IPS-11a (cell line): ENCODE results near the gene AGPAT2.

Source experiments
- H3K4me3 ChIP-seq: one replicate; pipeline ENCODE4 v1.5.1; 2013; ENCODE audit warnings: low read depth, low read length, control low read depth

Gene AGPAT2

DNA sequence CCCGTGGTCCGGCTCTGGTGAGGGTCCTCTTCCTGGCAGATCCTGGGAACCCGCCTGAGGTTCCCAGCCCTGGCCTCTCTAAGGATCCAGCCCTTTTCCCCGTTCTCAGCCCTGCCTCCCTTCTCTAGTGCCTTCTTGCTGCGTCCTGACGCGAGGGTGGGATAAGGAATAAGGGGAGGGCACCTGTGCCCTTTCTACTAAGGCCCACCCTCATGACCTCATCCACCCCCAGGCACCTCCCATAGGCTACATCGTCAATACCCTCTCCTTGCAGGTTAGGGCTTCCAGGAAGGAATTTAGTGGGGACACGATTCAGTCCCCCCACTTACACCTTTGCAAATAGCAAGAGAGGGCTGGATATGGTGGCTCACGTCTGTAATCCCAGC, 14.4 kb upstream of the AGPAT2 start:
- no peak overlapping the region for H3K4me3 ChIP-seq

DNA sequence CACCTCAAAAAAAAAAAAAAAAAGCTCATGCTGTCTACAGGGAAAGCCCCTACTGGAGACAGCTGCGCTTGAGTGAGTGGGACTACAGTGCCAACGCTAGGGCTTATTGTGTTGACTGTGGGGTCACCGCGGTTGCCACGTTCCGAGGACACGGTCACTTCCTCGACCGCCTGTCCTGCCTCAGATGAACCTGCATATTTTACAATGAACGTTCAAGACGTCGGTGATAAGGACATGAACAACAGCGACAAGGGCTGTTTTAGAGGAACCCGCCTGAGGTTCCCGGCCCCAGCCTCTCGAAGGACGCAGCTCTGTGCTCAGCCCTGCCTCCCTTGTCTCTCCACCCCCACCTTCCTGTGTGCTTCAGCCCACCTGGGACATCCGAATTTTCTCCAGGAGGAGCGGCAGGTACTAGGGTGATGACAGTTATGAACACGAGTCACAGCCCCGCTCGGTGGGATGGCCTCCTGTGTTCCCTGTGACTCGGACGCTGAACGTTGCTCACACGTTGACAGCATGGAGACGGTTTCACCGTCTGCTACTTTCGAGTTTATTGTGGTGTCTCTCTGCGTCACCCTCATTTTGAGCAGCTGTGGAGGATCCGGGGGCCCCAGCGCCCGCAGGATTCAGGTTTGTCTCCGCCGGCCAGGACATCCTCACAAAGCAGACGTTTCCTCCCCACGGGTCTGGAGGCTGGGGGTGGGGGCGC, 13.9 kb upstream of the AGPAT2 start:
- no peak overlapping the region for H3K4me3 ChIP-seq

DNA sequence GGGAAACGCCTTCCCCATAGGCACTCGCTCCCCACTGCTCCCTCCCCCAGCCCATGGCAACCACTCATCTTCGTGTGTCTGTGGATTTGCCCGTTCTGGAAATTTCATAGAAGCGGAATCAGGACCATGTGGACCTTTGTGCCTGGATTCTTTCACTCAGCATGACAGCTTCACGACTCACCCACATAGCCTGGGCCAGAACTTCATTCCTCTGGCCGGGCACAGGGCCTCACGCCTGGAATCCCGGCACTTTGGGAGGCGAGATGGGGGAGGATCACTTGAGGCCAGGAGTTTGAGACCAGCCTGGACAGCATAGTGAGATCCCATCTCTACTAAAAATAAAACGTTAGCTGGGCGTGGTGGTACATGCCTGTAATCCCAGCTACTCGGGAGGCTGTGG, 13.0 kb upstream of the AGPAT2 start:
- H3K4me3 ChIP-seq: no peak overlapping the region

DNA sequence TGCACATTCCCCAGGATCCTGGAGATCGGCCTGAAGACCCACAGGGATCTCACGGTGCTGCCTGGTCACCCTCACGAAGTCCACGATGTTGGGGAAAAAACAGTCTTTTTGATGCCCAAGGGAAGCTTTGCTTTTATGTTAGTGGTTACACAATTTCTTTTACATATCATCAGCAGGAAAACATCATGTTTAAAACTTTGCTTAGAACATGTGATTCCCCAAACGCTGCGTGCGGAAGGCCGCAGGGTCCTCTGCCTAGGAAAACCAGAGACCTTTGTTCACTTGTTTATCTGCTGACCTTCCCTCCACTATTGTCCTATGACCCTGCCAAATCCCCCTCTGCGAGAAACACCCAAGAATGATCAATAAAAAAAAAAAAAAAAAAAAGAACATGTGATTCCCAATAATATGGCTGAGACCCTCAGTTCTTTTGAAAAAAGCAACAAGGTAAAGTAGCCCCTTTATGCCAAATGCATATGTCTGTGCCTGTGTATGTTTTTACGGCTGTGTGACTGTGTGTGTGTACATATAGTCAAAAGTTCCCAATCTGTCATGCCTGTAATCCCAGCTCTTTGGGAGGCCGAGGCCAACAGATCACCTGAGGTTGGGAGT, 11.5 kb upstream of the AGPAT2 start:
- H3K4me3 ChIP-seq: no peak overlapping the region

DNA sequence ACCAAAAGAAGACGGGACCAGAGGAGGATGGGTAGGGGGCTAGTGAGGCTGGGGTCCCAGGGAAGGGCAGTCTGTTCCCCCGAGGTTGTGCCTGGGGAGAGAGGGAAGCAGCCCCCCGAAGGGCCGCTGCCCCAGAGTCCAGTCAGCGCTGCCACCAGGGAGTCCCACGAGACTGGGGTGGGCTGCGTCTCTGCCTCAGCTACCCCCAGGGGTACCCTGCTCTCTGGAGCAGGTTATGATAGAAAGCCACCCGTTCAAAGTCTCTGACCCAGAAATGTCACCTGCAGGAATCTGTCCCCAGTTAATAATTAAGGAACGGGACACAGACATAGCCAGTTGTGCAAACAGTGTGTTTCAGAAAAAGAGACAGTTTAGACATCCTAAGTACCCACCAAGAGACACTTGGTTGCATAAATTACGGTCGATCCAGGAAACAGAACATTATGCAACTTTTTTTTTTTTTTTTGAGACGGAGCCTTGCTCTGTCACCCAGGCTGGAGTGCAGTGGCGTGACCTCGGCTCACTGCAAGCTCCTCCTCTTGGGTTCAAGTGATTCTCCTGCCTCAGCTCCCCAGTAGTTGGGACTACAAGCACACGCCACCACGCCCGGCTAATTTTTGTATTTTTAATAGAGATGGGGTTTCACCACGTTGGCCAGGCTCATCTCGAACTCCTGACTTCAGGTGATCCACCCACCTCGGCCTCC, 10.7 kb upstream of the AGPAT2 start:
- no peak overlapping the region for H3K4me3 ChIP-seq

DNA sequence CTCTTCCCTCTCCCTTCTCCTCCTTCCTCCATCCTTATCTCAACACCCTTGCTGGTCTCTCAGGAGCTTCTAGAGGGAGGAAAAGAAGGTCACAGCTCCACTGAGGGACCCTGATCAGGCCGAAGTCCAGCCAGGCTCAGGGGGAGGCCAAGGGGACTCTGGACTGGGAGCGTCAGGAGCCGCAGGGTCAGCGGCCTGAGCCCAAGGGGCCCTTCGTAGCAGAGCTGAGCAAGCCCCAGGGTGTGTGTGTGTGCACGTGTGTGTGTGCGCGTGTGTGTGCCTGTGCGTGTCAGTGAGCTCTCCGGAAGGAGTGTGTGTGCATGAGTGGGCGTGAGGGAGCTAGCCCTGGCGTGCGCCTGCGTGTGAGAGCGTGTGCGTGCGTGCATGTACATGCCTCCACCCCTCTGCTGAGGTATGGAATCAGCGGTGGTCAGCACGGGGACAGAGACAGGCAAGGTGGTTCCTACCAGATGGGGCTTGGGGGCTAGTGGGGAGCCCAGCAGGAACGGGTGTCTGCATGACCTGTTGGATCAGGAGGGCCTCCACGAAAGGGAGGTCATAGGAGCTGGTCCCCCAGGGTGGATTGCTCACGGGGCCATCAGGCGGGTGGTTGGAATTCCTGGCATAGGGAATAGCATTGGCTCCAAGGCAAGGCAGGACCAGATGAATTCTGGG, 10.0 kb upstream of the AGPAT2 start:
- no peak overlapping the region for H3K4me3 ChIP-seq

DNA sequence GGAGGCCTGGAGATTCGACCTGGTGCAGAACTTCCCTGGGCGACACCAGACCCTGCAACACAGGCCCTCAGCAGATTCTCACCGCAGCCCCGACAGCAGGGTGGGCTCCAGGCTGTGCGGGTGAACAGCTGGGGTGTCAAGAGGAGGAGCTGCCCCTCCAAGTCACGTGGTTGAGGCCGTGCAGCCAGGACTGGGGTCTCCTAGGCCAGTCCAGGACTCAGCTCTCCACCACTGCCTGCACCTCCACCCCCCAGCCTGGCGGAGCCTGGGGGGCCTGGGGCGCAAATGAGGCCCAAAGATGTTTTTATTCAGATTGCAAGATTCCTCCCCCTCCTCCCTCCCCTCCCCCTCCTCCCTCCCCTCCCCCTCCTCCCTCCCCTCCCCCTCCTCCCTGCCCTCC, 9.2 kb upstream of the AGPAT2 start:
- H3K4me3 ChIP-seq: no peak overlapping the region

DNA sequence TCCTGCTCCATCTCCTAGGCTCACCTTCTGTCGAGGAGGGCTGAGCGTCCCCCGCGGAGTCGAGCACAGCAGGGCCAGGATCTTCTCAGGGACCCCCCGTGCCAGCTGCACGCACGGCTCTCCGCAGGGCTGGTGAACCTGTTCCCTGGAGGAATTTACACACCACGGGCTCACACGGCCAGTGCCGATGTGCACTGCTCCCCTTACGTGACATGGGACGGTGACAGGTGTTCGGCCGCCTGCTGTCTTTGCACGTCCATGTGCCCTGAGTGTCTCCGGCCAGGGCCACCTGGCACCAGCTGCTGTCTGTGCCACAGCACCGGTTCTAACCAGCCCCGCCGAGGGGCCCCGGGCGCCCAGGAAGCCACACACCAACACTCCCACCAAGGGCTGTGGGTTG, 8.7 kb upstream of the AGPAT2 start:
- H3K4me3 ChIP-seq: no peak overlapping the region

DNA sequence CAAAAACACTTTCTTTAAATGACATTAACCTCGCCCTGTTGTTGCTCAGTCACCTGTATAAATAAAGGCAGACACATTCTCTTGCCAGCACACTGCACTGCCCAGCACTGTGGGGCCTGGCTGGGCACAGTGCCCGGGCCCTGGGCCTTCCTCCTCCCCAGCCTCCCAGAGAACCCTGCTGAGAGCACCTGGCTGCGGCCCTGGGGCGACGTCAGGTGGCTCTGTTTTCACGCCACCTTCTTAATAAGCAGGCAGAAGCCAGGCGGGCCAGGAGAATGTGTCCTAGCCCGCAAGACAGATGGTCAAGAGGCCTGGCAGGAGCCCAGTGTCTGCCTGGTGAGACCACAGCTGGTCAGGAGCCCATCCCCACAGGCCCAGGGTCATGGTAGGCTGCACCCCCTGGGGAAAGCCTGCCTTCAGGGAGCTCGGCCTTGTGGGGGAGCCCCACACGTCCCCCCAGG, 8.2 kb upstream of the AGPAT2 start:
- H3K4me3 ChIP-seq: no peak overlapping the region

DNA sequence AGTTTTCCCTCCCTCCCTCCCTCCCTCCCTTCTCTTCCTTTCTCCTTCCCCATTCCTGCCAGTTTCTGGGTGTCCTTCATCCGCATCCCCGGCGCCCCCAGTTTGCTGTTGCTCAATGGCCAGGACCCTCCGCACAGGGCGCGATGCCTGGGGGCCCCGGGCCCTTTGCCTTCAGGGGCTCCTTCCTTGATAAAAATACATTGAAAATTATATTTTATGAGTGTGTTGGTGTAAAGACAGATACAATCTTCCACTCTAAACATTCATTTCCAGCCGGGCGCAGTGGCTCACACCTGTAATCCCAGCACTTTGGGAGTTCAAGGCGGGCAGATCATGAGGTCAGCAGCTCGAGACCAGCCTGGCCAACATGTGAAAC, 7.6 kb upstream of the AGPAT2 start:
- no peak overlapping the region for H3K4me3 ChIP-seq

DNA sequence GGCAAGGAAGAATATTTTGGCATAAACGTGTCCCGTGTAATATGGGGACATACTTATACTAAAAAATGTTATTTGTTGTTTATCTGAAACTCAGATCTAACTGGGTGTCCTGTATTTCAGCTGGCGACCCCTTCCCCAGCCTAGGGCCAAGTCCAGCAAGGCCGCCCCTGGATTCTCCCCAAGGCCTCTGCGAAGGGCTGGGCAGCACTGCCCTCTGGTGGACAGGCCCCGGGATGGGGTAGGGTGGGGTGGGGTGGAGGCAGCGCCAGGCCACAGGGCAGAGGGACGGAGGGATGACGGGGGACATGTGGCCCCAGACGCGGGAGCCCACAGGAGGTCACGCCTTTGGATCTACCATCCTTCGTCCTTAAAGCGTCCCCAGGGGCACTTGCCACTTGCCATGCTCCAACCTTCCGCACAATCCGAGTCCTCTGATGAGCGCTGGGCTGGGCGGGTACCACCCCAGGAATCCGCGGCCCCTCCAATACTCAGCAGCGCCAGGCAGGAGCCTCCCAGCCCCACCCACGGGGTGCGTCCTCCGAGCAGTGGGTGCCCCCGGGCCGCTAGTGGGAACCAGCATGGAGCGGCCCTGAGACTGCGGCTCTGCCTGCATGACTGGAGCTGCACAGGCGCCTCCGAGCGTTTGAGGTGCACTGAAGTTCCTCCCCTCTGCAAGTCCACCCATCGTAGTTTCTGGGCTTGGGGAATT, 7.1 kb upstream of the AGPAT2 start:
- no peak overlapping the region for H3K4me3 ChIP-seq

DNA sequence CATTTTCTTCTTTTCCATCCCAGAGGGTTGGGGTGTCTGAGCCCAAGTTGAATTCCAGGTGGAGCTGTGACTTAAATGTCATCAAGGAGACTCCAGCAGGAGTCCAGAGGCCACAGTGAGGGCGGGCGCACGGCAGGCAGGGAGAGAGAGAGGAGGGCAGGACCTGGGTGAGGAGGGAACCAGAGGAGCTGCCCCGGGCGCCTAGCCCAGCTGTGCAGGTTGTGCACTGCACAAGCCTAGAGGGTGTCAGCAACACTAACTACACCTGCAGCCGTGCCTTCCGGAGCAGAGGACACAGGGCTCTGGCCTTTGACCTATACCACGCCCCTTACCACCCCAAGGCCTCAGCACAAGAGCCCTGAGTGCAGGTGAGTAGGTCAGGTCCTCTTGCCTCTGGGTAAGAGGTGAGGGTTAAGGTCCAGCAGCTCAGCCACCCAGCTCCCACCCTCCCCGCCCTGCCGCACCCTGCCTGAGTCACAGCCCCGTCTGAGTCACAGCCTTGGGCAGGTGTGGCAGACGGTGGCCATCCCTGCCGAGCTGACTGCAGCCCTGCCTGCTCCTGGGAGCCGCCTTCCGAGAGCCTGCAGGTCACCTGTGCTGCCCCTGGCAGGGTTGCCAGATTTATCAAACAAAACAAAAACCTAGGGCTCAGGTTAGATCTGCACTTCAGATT, 6.4 kb upstream of the AGPAT2 start:
- no peak overlapping the region for H3K4me3 ChIP-seq

DNA sequence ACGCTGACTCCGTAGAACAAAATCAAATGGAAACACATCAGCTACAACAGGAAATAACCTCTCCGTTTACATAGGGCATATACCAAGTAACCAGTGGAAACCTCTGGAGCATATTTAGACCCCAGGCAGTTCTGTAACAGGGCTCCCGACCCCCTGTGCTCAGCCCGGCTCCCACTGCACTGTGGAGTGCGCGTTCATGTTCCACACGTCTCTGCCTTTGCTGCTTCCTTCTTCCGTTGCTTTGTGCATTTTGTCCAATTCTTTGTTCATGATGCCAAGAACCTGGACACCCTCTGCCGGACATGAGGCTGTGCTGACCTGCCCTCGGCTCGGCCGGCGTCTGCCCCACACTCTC, 5.9 kb upstream of the AGPAT2 start:
- H3K4me3 ChIP-seq: no peak overlapping the region

DNA sequence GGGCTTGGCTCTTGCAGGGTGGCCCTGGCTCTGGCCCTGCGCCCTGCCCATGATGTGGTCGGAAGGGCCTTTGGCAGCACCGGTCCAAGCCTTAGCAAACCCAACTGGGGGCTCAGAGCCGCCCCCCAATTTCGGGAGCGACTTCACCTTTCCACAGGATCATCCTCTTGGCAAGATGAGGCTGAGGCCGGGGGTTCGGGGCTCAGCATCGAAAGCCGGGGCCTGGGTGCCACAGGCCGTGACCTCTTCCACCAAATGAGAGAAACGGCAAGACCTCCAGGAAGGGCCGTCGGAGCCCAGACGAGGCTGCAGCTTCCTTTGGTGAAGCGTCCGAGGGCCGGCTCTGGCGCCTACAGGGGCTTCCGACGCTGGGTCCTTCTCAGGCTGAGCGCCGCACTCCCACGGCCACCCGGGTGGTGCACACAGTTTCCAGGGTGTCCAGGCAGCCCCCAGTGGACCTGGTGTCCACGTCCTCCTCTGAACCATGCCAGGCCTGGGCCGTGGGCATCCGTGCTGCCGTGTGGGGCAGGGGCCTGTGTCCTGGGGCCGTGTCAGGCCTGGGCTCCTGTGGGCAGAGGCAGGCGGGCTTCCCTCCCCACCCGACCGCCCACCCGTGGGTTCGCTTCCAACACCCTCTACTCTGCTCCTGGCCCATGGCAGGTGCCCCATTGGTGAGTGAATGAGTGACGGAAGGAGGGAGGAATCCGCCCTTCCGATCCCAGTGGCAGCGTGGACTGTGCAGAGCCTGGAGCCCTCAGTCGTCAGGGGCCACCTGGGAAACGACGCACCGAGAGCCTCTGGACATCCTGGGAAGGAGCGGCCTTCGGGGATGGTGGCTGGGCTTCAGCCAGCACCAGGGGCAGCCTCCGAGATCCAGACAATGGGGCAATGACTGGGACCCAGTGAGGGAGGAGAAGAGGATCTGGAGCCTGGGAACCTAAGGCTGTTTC, 5.2 kb upstream of the AGPAT2 start:
- no peak overlapping the region for H3K4me3 ChIP-seq

DNA sequence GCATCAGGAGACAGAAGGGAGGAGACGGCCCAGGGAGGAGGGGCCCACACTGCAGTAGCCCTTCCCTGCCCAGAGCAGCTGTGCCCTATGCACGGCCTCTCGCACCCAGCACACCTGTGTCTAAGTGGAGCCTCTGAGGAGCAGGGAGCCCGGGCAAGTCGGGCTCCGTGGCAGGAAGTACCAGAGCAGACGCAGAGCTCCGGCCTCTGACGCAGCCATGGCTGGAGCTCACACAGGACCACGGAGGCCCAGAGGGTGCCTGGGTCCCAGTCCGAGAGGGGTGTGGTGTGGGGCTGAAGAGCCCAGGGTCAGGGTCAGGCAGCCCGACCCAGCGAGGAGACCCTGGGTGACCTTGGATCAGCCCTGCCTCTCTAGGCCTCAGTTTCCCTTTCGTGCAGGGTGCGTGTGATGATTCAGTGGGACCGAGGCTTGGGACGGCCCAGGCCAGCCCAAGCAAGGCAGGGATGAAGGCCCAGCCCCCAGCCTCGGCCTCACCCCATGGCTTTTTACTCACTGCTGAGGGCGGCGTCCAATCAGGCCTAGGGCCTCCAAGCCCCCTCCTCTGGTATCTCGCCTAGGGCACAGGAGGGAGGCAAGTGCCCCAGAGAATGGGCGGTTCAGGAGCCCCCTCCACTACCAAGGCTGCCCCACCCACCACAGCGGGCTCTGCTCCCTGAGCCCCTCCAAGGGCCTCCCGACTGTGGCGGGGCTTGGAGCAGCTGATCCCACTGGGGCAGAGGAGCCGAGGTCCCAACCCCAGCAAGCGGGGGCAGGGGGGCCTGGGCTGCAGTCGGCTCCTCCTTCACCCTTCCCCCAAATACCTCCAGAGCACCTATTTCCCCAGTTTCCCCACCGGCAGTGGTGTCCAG, 4.3 kb upstream of the AGPAT2 start:
- H3K4me3 ChIP-seq: no peak overlapping the region

DNA sequence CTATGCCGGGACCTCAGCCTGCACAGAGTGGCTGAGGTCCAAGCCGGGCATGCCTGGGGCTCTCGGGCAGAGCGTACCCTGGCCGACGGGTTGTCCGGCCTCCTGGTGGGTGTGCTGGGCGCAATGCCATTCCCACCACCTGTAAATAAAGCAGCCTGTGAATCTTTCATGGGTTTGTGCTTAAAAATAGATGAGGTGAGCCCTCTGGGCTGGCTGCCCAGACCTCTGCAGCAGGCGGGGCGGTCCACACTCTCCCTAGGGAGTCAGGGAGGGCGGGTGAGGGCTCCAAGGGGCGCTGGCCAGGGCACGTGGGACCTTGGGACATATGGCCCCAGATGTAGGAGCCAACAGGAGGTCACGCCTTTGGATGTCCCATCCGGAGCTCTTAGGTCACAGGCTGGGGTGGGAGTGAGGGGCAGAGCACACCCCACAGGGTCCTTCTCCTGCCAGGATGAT, 3.6 kb upstream of the AGPAT2 start:
- H3K4me3 ChIP-seq: no peak overlapping the region

DNA sequence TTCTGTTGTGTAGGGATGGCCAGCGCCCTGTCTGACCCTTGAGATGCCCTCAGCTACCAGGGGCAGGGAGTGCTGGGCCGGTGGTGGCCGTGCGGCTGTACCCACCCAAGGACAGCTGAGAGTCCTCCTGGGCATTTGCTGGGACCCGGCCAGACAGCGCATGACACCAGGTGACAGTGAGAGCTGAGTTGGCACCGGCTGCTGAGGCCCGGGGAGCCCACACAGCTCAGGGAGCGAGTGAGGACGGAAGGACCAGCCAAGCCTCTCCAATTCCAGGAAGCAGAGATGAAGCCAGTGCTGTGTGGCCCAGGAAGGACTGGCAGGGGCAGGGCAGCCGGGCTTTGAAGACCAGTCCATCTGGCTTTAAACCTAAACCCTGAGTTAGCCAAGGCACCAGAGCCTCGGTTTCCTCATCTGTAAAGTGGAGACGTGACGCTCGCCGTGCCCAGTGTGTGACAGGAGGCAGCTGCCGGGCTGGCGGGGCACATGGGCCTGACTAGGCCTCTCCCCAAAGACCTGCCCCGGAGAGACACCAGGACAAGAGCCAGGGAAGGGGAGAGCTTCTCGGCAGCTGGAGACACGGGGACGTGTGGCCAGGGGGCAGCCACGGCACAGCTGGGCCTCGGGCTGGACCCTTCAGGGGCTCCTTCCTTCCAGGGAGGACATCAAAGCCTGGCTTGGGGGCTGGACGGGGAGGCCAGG, 3.0 kb upstream of the AGPAT2 start:
- no peak overlapping the region for H3K4me3 ChIP-seq

DNA sequence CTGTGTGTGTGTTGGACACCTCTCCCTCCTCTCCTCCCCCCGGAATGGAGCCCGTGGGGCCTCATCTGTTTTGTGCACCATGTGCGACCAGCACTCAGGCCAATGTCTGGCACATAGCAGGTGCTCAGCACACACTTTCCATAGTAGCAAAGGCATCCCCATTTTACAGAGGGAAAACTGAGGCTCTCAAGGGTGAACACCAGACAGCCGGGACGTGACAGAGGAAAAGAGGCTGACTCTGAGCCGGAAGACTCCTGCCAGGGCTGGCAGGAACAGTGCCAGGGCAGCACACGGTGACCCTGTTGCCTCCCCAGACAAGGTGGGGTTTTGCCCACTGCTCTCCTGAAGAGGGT, 1.8 kb upstream of the AGPAT2 start:
- H3K4me3 ChIP-seq: no peak overlapping the region
